M059J (cell line): ENCODE results near the gene OBSCN. TPM values are rescaled to one million over a fixed set of nuclear protein-coding genes. Genes with fewer than 3 reads are reported as not detected.
A peak's percentile ranks its signal among the peaks of the same experiment; 100 is the strongest.

Source experiments
- DNase-seq: peaks from one replicate; pipeline ENCODE4 v3.0.0-alpha.2; 2012; ENCODE audit warnings: low read depth
- total RNA-seq: library from RNA; depleted of rRNA; stranded (reverse); fragments of >200 nt; shearing (Covaris generic); gene quantifications from 2 replicates; pipeline ENCODE4 v1.2.3, GENCODE V29; 2014

Gene OBSCN
- total RNA-seq, 1 experiment from 2014 or later = 1.9 TPM

- no peak for DNase-seq
Measured at GRCh38 chr1:228366866-228367741, 159.3 kb downstream of the OBSCN start.

- no peak for DNase-seq
Measured at GRCh38 chr1:228367798-228368791, 160.3 kb downstream of the OBSCN start.

- no peak for DNase-seq
Measured at GRCh38 chr1:228368801-228369607, 161.2 kb downstream of the OBSCN start.

GRCh38 chr1:228369608-228370438, 162.0 kb downstream of the OBSCN start:
- no peak for DNase-seq

- no peak for DNase-seq
Measured at GRCh38 chr1:228370439-228370940, 162.6 kb downstream of the OBSCN start.

- DNase-seq = peak; percentile 16
Measured at GRCh38 chr1:228370941-228371740, 163.3 kb downstream of the OBSCN start.

- no peak for DNase-seq
Measured at GRCh38 chr1:228371741-228372182, 163.9 kb downstream of the OBSCN start.

- DNase-seq = no peak
Measured at GRCh38 chr1:228372183-228373003, 164.5 kb downstream of the OBSCN start.

GRCh38 chr1:228373004-228373680, 165.3 kb downstream of the OBSCN start:
- DNase-seq = no peak

- no peak for DNase-seq
Measured at GRCh38 chr1:228373681-228374571, 166.1 kb downstream of the OBSCN start.

- peak; percentile 53 for DNase-seq
Measured at GRCh38 chr1:228374711-228375577, 167.1 kb downstream of the OBSCN start.

- no peak for DNase-seq
Measured at GRCh38 chr1:228375578-228376261, 167.9 kb downstream of the OBSCN start.

- no peak for DNase-seq
Measured at GRCh38 chr1:228376262-228376628, 168.4 kb downstream of the OBSCN start.

- no peak for DNase-seq
Measured at GRCh38 chr1:228376651-228377631, 169.1 kb downstream of the OBSCN start.
